ENCODE measurements around the gene PHF3.

GRCh38 chr6:63643862-63644261 is 8.3 kb downstream of the PHF3 start:
- TF ChIP-seq CTCF (IDR thresholded peaks at IDR 0.05): no peak
- no peak for TF ChIP-seq REST (IDR thresholded peaks at IDR 0.05; ENCODE audit: insufficient read depth in 1 of 2, low read depth in 2 of 2, low read length in 1 of 2)
